ENCODE data around the gene KRT36. TPM values are rescaled to one million over a fixed set of nuclear protein-coding genes. Genes with fewer than 3 reads are reported as not detected.

KRT36 gene
- polyA plus RNA-seq, 1 donor = 0.03 TPM

GRCh38 chr17:41476866-41477815, 12.6 kb downstream of the KRT36 start:
- H3K9me3 ChIP-seq (ENCODE audit: control insufficient read depth, low read depth, low read length) = no peaks in the 10 kb centered on the region
- peaks cover 2% of the 10 kb centered on the region for H3K27me3 ChIP-seq (ENCODE audit: control insufficient read depth, insufficient read depth, low read length)
- H3K36me3 ChIP-seq (ENCODE audit: control insufficient read depth, insufficient read depth, low read length) = no peaks in the 10 kb centered on the region
- WGBS (ENCODE audit: insufficient coverage, low lambda C conversion rate) = no CpG with 5 or more reads among the region's 22 CpGs
- no peak for DNase-seq
- no peaks in the 10 kb centered on the region for H3K4me1 ChIP-seq (ENCODE audit: control insufficient read depth, insufficient read depth, low read length)
- H3K27ac ChIP-seq (ENCODE audit: low read length) = no peak overlapping the region
- H3K4me3 ChIP-seq (ENCODE audit: low read length) = no peak overlapping the region

GRCh38 chr17:41475421-41475820, 14.3 kb downstream of the KRT36 start:
- no peak overlapping the region for H3K27ac ChIP-seq (ENCODE audit: low read length)
- H3K36me3 ChIP-seq (ENCODE audit: control insufficient read depth, insufficient read depth, low read length) = no peaks in the 10 kb centered on the region
- WGBS (ENCODE audit: insufficient coverage, low lambda C conversion rate) = no CpG with 5 or more reads among the region's 4 CpGs
- no peaks in the 10 kb centered on the region for H3K4me1 ChIP-seq (ENCODE audit: control insufficient read depth, insufficient read depth, low read length)
- no peak overlapping the region for H3K4me3 ChIP-seq (ENCODE audit: low read length)
- no peak for DNase-seq
- H3K27me3 ChIP-seq (ENCODE audit: control insufficient read depth, insufficient read depth, low read length) = peaks cover 2% of the 10 kb centered on the region
- H3K9me3 ChIP-seq (ENCODE audit: control insufficient read depth, low read depth, low read length) = no peaks in the 10 kb centered on the region

GRCh38 chr17:41474863-41475262, 14.8 kb downstream of the KRT36 start:
- WGBS (ENCODE audit: insufficient coverage, low lambda C conversion rate) = no CpG with 5 or more reads among the region's 8 CpGs
- Histone ChIP-seq H3K36me3 (ENCODE audit: control insufficient read depth, insufficient read depth, low read length) (no peaks in the 10 kb centered on the region), H3K27me3 (ENCODE audit: control insufficient read depth, insufficient read depth, low read length) (peaks cover 2% of the 10 kb centered on the region), H3K9me3 (ENCODE audit: control insufficient read depth, low read depth, low read length) (no peaks in the 10 kb centered on the region), H3K4me1 (ENCODE audit: control insufficient read depth, insufficient read depth, low read length) (no peaks in the 10 kb centered on the region), H3K4me3 (ENCODE audit: low read length) (no peak overlapping the region), H3K27ac (ENCODE audit: low read length) (no peak overlapping the region)
- no peak for DNase-seq

- H3K27me3 ChIP-seq (ENCODE audit: control insufficient read depth, insufficient read depth, low read length) = no peaks in the 10 kb centered on the region
Observed at GRCh38 chr17:41468346-41468745, 21.4 kb downstream of the KRT36 start.

GRCh38 chr17:41467561-41467960, 22.1 kb downstream of the KRT36 start:
- H3K36me3 ChIP-seq (ENCODE audit: control insufficient read depth, insufficient read depth, low read length) = no peaks in the 10 kb centered on the region
- no CpG with 5 or more reads among the region's 4 CpGs for WGBS (ENCODE audit: insufficient coverage, low lambda C conversion rate)
- no peak for DNase-seq
- no peak overlapping the region for H3K27ac ChIP-seq (ENCODE audit: low read length)
- H3K9me3 ChIP-seq (ENCODE audit: control insufficient read depth, low read depth, low read length) = no peaks in the 10 kb centered on the region
- H3K4me1 ChIP-seq (ENCODE audit: control insufficient read depth, insufficient read depth, low read length) = no peaks in the 10 kb centered on the region
- H3K4me3 ChIP-seq (ENCODE audit: low read length) = no peak overlapping the region
- H3K27me3 ChIP-seq (ENCODE audit: control insufficient read depth, insufficient read depth, low read length) = no peaks in the 10 kb centered on the region

More at GRCh38 chr17:41468346-41468745, 21.4 kb downstream of the KRT36 start:
- Histone ChIP-seq H3K9me3 (ENCODE audit: control insufficient read depth, low read depth, low read length) (no peaks in the 10 kb centered on the region), H3K4me1 (ENCODE audit: control insufficient read depth, insufficient read depth, low read length) (no peaks in the 10 kb centered on the region), H3K27ac (ENCODE audit: low read length) (no peak overlapping the region), H3K36me3 (ENCODE audit: control insufficient read depth, insufficient read depth, low read length) (no peaks in the 10 kb centered on the region), H3K4me3 (ENCODE audit: low read length) (no peak overlapping the region)
- no peak for DNase-seq

- Histone ChIP-seq H3K4me1 (ENCODE audit: control insufficient read depth, insufficient read depth, low read length) (no peaks in the 10 kb centered on the region), H3K27ac (ENCODE audit: low read length) (no peak within 1 kb of the TSS), H3K36me3 (ENCODE audit: control insufficient read depth, insufficient read depth, low read length) (no peaks in the 10 kb centered on the region), H3K4me3 (ENCODE audit: low read length) (no peak within 1 kb of the TSS), H3K9me3 (ENCODE audit: control insufficient read depth, low read depth, low read length) (no peaks in the 10 kb centered on the region), H3K27me3 (ENCODE audit: control insufficient read depth, insufficient read depth, low read length) (no peaks in the 10 kb centered on the region)
- no CpG with 5 or more reads among the region's 14 CpGs for WGBS (ENCODE audit: insufficient coverage, low lambda C conversion rate)
- no peak for DNase-seq
Observed at GRCh38 chr17:41466988-41467387, 22.7 kb downstream of the KRT36 start, which contains the start of gene KRT32. Gene KRT32 (minus strand): TSS chr17:41467386. CDS start chr17:41467325, 61 bp downstream.

GRCh38 chr17:41464682-41465081, 25.0 kb downstream of the KRT36 start:
- no peak for DNase-seq
- H3K27ac ChIP-seq (ENCODE audit: low read length) = no peak overlapping the region
- no peak overlapping the region for H3K4me3 ChIP-seq (ENCODE audit: low read length)
- no peaks in the 10 kb centered on the region for H3K36me3 ChIP-seq (ENCODE audit: control insufficient read depth, insufficient read depth, low read length)
- no peaks in the 10 kb centered on the region for H3K9me3 ChIP-seq (ENCODE audit: control insufficient read depth, low read depth, low read length)
- no peaks in the 10 kb centered on the region for H3K4me1 ChIP-seq (ENCODE audit: control insufficient read depth, insufficient read depth, low read length)
- WGBS (ENCODE audit: insufficient coverage, low lambda C conversion rate) = no CpG with 5 or more reads among the region's 6 CpGs
- peaks cover 2% of the 10 kb centered on the region for H3K27me3 ChIP-seq (ENCODE audit: control insufficient read depth, insufficient read depth, low read length)

- Histone ChIP-seq H3K27me3 (ENCODE audit: control insufficient read depth, insufficient read depth, low read length) (peaks cover 2% of the 10 kb centered on the region), H3K4me3 (ENCODE audit: low read length) (no peak overlapping the region), H3K36me3 (ENCODE audit: control insufficient read depth, insufficient read depth, low read length) (no peaks in the 10 kb centered on the region), H3K27ac (ENCODE audit: low read length) (no peak overlapping the region), H3K4me1 (ENCODE audit: control insufficient read depth, insufficient read depth, low read length) (no peaks in the 10 kb centered on the region), H3K9me3 (ENCODE audit: control insufficient read depth, low read depth, low read length) (no peaks in the 10 kb centered on the region)
- WGBS (ENCODE audit: insufficient coverage, low lambda C conversion rate) = no CpG with 5 or more reads among the region's 11 CpGs
- no peak for DNase-seq
Observed at GRCh38 chr17:41464173-41464572, 25.5 kb downstream of the KRT36 start.

GRCh38 chr17:41463746-41464145, 26.0 kb downstream of the KRT36 start:
- DNase-seq = no peak

GRCh38 chr17:41462705-41463104, 27.0 kb downstream of the KRT36 start:
- Histone ChIP-seq H3K27ac (ENCODE audit: low read length) (no peak overlapping the region), H3K4me3 (ENCODE audit: low read length) (no peak overlapping the region), H3K4me1 (ENCODE audit: control insufficient read depth, insufficient read depth, low read length) (no peaks in the 10 kb centered on the region), H3K27me3 (ENCODE audit: control insufficient read depth, insufficient read depth, low read length) (peaks cover 10% of the 10 kb centered on the region), H3K9me3 (ENCODE audit: control insufficient read depth, low read depth, low read length) (no peaks in the 10 kb centered on the region), H3K36me3 (ENCODE audit: control insufficient read depth, insufficient read depth, low read length) (no peaks in the 10 kb centered on the region)
- DNase-seq = no peak
- WGBS (ENCODE audit: insufficient coverage, low lambda C conversion rate) = no CpG with 5 or more reads among the region's 15 CpGs

More at GRCh38 chr17:41463746-41464145, 26.0 kb downstream of the KRT36 start:
- Histone ChIP-seq H3K27me3 (ENCODE audit: control insufficient read depth, insufficient read depth, low read length) (peaks cover 2% of the 10 kb centered on the region), H3K9me3 (ENCODE audit: control insufficient read depth, low read depth, low read length) (no peaks in the 10 kb centered on the region), H3K4me1 (ENCODE audit: control insufficient read depth, insufficient read depth, low read length) (no peaks in the 10 kb centered on the region), H3K4me3 (ENCODE audit: low read length) (no peak overlapping the region), H3K27ac (ENCODE audit: low read length) (no peak overlapping the region), H3K36me3 (ENCODE audit: control insufficient read depth, insufficient read depth, low read length) (no peaks in the 10 kb centered on the region)
- WGBS (ENCODE audit: insufficient coverage, low lambda C conversion rate) = no CpG with 5 or more reads among the region's 8 CpGs

GRCh38 chr17:41457676-41458075, 32.0 kb downstream of the KRT36 start:
- Histone ChIP-seq H3K4me1 (ENCODE audit: control insufficient read depth, insufficient read depth, low read length) (no peaks in the 10 kb centered on the region), H3K9me3 (ENCODE audit: control insufficient read depth, low read depth, low read length) (no peaks in the 10 kb centered on the region), H3K27ac (ENCODE audit: low read length) (no peak overlapping the region), H3K36me3 (ENCODE audit: control insufficient read depth, insufficient read depth, low read length) (no peaks in the 10 kb centered on the region), H3K27me3 (ENCODE audit: control insufficient read depth, insufficient read depth, low read length) (peaks cover 24% of the 10 kb centered on the region), H3K4me3 (ENCODE audit: low read length) (no peak overlapping the region)
- no peak for DNase-seq
- no CpG with 5 or more reads among the region's 4 CpGs for WGBS (ENCODE audit: insufficient coverage, low lambda C conversion rate)
